GM19372 (cell line): ENCODE results near the gene MTCH2.
"Not testable (repeated sequence)": the region's sequence is repeated elsewhere in the genome, so short reads cannot be mapped to it uniquely, and the experiment has no call there.

Source experiments
- ATAC-seq: cut with Tn5 transposase; IDR thresholded peaks from one replicate; pipeline ENCODE4 v1.9.1; 2021; ENCODE audit warnings: mild to moderate bottlenecking, low read depth, moderate library complexity; ENCODE audit not compliant: unreplicated experiment

The MTCH2 gene

DNA sequence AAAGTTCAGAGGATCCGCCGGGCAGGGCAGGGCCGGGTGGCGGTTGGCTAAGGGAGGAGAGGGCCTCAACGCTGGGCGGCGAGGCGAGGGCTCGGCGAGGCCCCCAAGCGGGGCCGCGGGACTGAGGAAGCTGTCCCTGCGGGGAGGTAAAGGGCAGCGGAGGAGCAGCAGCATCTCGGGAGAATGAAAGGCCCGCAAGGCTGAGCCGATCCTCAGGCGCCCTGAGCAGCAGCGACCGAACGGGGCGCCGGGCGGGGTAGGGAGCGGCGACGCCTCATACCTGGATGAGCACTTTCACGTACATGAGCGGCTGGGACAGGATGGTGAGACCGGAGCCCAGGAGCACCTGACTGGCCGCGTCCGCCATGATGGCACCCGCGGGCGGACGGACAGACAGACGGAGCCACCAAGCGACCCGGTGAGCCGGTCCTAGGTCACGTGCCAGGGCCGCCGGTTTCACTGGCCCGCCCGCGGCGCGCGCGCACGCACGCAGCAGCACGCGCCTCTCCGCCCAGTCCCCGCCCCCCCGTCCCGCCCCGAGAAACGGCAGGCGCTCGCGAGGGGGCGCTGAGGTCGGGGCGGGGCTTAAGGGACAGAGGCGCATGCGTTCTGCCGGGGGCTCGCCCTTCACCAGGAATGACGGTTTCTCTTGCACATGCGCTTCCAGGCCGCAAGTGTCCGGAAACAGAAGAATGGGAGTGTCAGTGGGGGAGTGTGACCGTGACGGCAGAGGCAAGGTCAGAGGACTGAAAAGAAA lies at the start of gene MTCH2:
Gene MTCH2 (minus strand): TSS at position 461 of the 757 bp plus-strand sequence. CDS start 94 bp downstream, at position 367.
- peak; percentile 89 for ATAC-seq

DNA sequence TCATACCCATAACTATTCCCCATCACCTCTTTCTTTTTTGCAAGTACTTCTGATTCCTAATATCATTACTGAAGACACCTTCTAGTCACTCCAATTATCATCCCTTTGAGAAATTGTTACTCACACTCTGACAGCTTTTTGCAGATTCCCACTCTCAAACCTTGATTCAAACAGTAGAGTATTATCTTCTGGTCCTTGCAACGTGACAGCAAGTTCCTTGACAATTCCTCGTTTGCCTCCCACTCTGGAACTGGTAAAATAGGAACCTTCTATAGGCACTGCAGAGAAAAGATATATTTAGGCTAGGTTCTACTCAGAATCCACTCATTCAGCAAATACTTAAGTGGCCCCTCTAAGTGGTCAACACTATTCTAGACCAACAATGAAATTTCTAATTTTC lies 49.6 kb upstream of the MTCH2 start:
- no peak for ATAC-seq

DNA sequence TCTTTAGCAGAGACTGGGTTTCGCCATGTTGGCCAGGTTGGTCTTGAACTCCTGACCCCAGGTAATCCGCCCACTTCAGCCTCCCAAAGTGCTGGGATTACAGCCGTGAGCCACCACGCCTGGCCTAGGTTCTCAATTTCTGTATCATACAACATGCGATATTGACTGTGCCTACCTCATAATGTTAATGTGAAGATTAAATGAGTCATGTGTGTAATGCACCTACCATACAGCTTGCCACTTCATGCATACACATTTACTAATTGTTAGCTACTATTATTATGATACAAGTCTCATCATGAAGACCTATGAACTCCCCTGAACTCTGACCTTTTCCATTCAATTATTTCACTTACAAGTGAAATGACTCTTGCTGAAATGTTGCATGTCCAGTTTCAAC lies 47.1 kb upstream of the MTCH2 start:
- no peak for ATAC-seq

DNA sequence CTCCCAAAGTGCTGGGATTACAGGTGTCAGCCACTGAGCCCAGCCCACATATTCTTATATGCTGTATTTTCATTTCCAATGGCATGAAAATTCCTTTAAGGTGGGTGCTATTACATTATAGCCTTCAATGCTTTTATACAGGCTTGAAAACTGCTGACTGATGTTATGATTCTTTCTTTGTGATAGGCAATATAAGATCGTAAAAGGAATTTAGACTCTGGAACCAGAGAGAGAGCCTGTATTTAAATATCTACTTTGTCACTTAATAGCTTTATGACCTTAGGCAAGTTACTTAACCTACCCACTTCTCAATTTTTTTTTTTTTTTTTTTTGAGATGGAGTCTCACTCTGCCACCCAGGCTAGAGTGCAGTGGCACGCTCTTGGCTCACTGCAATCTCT lies 46.6 kb upstream of the MTCH2 start:
- no peak for ATAC-seq

DNA sequence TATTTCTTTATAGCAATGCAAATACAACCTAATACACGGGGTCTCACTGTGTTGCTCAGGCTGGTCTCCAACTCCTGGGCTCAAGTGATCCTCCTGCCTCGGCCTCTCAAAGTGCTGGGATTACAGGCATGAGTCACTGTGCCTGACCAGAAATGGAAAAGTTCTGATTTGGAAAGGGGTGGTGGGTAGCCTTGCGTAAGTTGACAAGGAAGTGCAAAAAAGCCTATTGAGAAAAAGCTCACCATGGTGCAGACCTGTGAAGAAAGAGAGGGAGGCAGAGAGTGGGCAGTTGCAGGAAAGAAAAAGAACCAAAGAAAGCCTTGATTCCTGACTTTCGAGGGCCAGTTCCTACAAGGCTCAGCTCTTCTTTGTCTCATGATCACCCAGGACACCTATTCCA lies 45.8 kb upstream of the MTCH2 start:
- no peak for ATAC-seq

DNA sequence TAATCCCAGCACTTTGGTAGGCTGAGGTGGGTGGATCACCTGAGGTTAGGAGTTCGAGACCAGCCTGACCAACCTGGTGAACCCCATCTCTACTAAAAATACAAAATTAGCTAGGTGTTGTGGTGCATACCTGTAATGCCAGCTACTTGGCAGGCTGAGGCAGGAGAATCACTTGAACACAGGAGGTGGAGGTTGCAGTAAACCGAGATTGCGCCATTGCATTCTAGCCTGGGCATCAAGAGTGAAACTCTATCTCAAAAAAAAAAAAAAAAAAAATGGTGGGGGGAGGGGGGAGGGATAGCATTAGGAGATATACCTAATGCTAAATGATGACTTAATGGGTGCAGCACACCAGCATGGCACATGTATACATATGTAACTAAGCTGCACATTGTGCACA lies 44.3 kb upstream of the MTCH2 start:
- ATAC-seq: not testable (repeated sequence)

DNA sequence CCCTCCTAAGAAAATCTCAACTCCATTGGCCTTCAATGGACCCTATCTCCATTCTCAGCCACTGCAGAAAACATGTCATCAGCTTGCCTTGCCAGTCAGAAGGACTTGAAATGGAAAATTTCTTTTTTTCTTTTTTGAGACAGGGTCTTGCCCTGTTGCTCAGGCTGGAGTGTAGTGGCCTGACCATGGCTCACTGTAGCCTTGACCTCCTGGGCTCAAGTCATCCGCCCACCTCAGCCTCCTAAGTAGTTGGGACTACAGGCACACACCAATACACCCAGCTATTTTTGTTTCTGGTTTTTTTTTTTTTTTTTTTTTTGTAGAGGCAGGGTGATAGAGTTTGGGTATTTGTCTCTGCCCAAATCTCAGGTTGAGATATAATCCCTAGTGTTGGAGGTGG lies 43.8 kb upstream of the MTCH2 start:
- ATAC-seq: no peak

DNA sequence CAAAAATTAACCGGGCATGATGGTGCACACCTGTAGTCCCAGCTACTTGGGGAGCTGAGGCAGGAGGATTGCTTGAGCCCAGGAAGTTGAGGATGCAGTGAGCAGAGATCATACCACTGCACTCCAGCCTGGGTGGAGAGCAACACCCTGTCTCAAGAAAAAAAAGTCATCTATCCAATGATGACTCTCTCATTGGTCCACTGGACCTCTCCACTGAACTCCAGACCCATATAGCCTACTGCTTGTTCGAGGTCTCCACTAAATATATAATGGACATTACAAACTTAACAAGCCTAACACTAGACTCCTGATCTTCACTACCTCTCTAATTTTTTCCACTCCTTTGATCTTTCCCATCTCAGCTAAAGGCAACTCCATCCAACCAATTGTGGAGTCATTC lies 33.5 kb upstream of the MTCH2 start:
- ATAC-seq: no peak

DNA sequence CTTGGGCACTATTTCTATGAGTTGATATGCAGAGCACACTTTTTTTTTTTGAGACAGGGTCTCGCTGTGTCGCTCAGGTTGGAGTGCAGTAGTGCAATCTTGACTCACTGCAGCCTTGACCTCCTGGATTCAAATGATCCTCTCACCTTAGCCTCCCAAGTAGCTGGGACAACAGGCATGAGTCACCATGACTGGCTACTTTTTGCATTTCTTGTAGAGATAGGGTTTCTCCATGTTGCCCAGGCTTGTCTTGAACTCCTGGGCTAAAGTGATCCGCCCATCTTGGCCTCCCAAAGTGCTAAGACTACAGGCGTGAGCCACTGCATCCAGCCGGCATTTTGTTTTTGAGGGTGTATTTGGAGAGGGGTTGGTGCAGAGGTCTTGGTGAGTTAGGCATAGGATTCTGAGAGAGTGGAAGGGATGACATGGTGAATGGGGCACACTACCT lies 29.9 kb upstream of the MTCH2 start:
- no peak for ATAC-seq

DNA sequence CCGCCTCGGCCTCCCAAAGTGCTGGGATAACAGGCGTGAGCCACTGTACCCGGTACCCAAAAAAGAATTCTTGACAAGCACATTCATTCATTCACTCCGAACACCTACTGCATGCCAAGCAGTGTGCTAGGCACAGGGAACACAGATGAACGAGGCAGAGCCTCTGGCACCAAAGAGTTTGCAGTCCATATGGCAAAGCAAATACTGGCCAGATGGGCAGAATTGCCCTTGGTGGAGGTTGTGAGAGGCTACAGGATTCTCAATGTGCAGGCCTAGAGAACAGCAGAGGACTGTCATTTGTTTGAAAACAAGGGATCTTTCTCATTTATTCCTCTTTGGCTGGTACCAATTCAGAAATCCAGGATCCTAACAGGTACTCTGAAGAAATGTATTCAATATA lies 27.5 kb upstream of the MTCH2 start:
- no peak for ATAC-seq

DNA sequence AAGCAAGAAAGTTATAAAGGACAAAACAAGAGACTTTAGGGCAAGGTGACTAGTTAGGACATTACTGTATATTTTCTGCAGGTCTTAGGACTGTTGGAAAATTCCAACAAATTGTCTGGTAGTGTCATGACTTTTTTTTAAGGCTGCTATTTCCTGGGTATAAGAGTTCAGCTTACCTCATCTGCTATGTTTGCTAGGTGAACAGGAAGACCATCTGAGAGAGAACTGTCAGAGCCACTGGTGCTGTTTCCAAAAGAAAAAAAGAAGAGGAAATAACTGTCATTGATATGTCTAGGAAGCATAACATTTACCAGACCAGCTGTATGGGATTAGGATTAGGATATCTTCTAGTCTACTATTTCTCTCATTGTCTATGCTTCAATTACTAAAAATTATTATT lies 26.3 kb upstream of the MTCH2 start:
- ATAC-seq: no peak

DNA sequence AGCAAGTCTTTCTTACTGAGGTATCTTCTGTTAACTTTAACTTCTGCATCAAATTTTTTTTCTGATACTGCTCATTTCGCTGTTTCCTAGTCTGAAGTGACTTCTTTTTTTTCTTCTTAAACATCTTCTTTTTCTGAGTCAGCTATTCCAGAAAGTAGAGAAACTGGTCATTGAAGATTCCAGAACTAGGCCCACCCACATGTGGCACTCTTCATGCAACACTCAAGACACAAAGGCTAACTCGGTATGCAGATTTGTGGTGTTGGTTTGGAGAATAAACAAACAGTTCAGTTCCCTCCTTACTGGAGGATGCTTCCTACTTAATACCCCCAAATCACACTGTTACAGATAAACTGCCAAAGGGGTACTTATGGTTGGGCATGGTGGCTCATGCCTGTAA lies 25.2 kb upstream of the MTCH2 start:
- no peak for ATAC-seq

DNA sequence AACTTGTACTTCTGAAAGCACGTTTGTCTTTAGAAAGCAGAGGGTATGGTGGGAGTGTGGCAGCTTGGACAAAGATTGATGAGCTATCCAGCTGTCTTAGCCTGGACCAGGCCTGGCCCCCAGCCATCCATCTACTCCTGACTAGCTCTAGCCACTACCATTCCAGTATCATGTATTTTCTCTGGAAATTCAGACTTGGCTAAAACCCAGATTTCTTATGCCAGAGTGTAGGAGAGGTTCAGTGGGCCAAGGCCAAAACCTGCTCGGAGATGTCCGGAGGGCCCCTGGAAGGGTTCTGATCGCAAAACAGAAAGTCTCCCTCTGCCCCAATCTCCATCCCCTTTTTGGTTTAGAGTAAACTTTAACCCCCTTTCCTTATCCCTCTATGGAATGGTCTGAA lies 24.8 kb upstream of the MTCH2 start:
- ATAC-seq: no peak

DNA sequence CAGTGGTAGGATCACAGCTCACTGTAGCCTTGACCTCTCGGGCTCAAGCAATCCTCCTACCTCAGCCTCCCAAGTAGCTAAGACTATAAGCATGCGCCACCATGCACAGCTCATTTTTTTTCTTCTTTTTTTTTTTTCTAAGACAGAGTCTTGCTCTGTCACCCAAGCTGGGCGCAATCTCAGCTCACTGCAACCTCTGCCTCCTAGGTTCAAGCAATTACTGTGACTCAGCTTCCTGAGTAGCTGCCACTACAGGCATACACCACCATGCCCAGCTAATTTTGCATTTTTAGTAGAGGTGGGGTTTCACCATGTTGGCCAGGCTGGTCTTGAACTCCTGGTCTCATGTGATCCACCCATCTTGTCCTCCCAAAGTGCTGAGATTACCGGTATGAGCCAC lies 22.6 kb upstream of the MTCH2 start:
- ATAC-seq: not testable (repeated sequence)

DNA sequence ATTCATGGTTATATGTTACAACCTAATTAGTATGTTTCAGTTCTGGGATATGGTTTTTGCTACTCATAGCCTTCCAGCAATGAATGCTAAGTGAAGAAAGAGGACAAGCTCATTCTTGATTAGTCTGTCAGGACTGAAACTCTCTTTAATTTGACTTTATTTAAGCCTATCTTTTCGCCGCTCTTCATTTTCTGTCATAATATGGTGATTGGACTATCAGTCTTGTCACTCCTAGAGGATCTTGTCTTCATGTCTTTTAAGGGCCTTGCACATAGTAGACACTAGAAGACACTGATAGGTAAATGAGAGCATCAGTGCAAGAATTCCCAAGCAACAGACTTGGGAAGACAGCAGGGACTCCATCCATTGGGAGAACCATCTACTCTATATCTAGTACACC lies 18.9 kb upstream of the MTCH2 start:
- no peak for ATAC-seq

DNA sequence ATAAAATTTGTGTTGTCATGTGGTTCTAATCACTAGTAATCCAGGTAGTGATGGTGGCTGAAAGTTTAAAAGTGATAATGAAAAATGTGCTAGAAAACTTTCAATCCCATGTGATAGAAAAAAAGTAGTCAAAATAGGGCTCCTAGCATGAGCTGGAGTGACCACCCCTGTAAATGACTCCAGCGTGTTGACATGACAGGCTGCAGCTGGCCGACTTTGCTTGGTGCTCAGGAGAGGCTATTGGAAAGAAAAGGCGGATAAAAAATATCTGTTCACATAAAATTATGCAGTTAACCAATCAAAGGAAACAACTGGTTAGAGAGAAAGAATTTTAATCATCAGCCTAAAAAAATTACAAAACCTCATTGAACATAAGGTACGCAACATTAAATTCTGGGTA lies 16.9 kb upstream of the MTCH2 start:
- no peak for ATAC-seq

DNA sequence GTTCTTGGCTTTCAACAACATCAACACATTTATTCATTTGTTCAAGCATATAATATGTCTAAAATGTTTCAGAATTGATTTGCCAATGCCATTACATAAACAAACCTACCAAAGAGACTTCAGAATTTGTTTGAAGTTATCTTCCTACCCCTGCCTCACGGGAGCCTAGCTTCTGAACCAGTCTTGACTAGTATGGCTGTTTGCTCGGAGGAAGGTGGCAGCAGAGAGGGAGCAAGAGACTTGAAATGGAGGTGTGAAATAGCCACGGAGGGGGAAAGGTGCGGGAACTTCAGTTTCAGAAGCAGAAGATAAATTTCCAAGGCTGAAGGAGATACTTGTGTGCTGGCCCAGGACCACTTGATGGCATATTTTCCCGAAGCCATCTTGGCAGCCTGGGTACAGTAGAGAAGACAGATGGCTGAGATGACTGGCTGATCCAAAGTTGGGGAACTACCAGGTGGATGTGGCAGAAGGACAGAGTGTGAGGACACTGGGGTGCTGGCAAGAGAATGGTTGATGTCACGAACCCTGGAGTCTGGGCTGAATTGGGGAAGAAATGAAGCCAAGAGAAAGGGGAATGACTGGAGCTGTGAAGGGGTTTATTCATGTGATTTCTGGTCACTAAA lies 14.0 kb upstream of the MTCH2 start:
- no peak for ATAC-seq

DNA sequence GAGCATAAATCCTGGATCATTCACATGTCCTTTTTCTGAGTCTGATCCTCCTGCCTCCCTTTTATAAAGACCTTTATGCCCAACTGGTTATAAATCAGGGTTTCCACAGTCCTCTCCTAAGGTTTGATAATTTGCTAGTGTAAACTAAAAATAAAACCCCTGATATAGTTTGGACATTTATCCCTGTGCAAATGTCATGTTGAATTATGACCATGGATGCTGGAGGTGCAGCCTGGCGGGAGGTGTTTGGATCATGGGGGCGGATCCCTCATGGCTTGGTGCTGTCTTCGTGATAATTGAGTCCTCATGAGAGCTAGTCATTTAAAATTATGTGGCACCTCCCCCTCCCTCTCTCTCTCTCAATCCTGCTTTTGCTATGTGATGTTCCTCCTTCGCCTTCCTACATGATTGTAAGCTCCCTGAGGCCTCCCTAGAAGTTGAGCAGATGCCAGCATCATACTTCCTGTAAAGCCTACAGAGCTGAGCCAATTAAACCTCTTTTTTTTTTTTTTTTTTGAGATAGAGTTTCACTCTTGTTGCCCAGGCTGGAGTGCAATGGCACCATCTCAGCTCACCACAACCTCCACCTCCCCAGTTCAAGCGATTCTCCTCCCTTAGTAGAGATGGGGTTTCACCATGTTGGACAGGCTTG lies 9.6 kb upstream of the MTCH2 start:
- ATAC-seq: no peak

DNA sequence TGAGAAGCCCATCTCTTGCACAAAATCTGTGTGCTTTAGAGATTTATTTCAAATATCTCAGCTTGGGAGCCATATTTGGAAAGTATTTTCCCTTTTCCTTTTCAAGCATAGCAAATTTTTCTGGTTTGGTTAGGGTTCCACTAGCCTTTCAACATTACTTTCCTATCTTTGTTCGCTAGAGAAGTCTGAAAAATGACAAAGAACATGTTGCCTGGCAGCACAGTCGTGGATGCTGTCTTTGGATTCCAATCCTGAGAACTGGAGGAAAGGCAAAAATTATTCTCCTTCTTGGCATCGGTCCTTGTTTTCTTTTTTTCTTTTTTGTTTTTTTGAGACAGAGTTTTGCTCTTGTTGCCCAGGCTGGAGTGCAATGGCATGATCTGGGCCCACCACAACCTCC lies 6.9 kb upstream of the MTCH2 start:
- no peak for ATAC-seq

DNA sequence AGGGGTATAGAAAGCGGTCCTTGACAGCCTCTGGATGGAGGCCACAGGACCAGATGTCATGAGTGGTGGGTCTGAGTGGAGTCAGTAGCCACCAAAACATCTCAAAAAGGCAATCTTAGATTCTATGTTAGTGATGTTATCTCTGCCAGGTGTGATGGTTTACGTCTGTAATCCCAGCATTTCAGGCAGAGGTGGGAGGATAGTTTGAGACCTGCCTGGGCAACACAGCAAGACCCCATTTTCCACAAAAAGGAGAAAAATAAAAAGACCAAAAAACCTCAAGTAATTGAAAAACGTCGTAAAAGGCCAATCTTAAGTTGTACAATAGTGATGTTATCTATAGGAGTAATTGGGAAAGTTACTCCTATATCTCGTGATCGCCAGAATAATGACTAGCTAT lies 3.7 kb upstream of the MTCH2 start:
- ATAC-seq: no peak

DNA sequence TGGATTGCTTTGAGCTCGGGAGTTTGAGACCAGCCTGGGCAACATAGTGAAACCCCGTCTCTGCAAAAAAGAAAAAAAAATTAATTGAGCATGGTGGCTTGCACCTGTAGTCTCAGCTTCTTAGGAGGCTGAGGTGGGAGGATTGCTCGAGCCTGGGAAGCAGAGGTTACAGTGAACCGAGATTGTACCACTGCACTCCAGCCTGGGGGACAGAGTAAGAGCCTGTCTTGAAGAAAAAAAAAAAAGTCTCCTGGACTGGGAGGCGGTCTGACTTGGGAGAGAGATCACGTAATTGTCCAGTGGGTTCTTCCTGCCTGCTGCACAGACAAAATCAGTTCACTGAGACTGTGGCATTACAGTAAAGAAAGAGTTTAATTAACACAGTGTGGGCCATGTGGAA lies 3.1 kb upstream of the MTCH2 start:
- no peak for ATAC-seq

DNA sequence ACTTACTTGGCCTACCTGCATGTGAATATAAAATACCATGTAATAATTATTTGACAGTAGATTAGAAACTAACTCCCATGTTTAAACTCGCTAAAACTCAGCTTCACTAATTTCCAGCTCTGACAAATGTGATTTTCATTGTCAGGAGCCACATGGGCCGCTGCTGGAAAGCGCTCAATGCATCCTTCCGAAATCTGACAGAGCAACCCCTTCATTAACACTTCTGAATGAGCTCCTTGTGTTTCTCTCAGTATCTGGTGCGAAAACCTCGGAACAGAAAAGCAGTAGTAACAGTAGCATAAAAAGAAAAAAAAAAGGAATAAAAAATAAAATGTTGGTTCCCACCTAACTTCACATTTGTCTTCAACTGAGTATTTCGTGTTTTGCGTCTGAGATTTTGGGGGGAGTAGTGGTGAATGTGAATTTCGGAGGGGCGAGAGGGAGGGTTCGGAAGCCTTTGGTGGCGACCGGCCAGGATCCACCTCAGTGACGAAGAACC lies 710 bp downstream of the MTCH2 start:
- no peak for ATAC-seq
